Right hindlimb (tissue), 1 donor: ENCODE measurements around the gene THBS1.

Experiments used
- DNase-seq: peaks from one replicate; pipeline ENCODE4 v3.0.0-alpha.2; 2018

The THBS1 gene

DNA sequence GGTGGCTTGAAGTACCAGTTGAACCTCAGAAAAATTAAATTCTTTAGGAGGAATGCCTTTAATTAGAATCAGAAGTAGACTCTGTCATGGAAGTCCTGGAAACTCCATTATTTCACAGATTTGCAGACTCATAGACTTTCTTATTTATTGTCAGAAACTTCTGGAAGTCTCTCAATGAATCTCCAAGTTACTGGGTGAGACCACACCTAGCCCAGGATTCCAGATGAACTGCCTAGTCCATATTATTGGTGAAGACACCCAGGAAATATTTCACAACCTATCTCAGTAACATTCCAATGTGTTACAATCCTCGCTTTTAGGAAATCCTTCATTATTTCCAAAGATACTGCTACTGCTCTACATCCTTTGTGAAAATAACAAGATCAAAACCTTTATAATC, 6.5 kb upstream of the THBS1 start:
- DNase-seq: no peak

DNA sequence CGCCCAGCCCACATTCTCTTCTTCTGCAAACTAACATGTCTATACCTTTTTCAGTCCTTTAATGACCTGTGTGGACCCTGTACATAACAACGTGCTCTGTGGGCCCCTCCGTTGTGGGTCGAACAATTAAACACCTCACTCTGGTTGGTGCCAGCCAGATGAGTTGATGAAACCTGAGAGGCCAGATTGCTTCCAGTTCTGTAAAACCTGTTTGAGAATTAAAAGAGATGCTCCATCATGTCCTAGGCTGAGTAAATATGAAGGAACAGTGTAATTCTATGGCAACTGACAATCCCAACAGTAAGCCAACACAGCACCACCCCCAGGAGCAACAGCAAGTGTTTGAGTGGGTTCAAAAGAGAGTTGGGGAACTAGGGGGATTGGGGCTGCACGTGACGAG, 5.7 kb upstream of the THBS1 start:
- no peak for DNase-seq

DNA sequence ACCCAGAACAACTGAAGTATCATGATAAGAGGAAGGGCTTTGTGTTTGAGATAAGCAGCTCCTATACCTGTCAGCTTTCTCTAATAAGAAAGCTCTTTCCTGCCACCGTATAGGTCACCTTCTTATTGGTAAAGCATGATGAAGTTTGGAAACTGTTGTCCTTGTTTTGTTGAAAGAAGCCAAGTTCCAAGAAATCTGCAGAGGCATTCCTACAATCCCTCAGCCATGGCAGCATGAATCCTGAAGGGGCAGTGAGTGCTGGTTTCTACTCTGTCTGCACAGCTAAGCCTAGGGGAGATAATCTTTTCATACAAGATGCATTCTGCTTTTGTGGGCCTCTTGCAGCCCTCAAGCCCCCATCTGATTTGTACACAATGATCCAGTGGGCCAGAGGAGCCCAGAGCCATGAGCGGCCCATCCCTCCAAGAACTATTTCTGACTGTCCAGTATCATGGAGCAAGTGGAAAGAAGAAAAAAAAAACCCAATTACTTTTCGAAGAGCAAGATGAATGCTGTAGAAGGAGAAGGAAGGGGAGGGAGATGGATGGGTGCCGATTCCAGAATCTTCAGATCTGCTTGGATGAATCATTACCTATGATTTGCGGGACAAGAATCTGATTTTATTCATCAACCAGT, 1.9 kb upstream of the THBS1 start:
- DNase-seq: no peak

DNA sequence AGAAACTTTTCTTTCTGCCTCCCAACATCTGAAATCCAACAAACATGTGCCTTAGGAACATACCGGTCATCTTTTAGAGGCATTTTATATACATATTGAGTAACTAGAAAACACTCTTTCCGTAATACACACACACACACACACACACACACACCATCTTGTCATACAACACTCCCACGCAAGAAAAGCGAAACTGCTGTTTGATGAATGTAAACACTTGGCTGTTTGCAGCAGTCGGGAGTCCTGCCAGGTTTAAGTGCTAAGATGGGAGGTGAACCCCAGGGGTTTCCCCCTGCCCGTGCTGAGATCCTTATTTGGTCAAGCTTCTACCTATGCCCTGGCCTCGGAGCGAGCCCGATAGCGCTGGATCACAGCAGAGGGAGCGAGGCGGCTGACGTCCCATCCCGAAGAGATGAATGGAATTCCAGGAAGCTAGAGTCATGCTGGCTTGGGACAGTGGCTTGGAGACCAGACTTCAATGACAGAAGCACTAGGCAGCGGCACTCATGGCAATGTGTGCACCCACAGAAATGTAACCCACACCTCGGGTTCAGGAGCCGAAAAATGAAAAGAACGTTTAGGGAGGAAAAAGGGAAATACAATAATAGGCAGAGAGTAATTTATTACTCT, 1.3 kb upstream of the THBS1 start:
- DNase-seq: peak; percentile 87

DNA sequence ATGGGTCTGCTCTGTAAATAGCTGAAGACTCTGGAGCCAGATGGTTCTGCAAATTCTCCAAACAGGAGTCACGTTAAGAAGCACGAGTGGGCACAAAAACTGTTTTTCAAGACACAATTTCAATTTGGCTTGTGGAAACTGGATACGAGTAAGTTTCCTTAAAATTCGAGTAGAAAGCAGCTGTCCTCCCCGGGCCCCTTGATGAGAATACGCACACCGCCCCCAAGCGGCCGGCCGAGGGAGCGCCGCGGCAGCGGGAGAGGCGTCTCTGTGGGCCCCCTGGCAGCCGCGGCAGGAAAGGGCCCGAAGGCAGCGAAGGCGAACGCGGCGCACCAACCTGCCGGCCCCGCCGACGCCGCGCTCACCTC, 778 bp upstream of the THBS1 start:
- peak; percentile 97 for DNase-seq

DNA sequence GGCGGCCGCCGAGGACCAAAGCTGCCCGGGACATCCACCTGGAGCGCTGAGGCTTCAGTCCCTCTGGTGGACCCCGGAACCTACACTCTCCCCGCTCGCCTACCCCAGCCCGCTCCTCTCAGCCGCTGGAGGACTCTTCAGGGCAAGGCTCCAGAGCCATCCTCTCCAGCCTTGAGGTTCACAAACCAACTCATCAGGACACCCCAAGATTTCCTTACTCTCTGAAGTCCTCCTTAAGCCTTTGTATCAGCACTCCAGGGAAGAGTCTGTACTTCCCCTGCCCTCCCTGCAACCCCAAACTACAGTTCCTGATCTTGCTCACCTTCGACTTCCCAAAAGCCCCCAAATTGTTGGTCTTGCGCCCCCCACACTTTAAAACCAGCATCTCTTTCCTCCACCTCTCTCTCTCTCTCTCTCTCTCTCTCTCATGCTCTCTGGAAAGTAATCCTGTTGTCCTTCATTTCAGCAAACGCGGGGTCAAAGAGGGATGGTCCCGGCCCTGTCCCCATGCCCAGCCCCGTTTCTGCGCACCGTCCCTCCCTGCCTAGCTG, 438 bp downstream of the THBS1 start:
- DNase-seq: no peak

DNA sequence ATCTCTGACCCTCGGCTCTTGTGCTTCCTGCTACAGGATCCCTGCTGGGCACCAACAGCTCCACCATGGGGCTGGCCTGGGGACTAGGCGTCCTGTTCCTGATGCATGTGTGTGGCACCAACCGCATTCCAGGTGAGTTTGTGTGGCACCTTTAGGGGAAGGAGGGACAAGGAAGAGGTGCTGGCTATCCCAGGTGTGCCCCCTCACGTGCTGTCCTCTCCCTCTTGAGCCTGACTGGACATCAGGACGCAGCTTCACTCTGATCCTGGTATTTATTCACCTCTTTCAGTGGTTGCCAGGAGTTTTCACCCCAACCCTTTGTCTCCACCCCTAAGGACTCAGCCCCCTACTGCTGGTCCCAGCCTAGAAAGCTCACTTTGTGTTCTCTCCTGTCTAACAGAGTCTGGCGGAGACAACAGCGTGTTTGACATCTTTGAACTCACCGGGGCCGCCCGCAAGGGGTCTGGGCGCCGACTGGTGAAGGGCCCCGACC, 960 bp downstream of the THBS1 start:
- DNase-seq: peak; percentile 69

DNA sequence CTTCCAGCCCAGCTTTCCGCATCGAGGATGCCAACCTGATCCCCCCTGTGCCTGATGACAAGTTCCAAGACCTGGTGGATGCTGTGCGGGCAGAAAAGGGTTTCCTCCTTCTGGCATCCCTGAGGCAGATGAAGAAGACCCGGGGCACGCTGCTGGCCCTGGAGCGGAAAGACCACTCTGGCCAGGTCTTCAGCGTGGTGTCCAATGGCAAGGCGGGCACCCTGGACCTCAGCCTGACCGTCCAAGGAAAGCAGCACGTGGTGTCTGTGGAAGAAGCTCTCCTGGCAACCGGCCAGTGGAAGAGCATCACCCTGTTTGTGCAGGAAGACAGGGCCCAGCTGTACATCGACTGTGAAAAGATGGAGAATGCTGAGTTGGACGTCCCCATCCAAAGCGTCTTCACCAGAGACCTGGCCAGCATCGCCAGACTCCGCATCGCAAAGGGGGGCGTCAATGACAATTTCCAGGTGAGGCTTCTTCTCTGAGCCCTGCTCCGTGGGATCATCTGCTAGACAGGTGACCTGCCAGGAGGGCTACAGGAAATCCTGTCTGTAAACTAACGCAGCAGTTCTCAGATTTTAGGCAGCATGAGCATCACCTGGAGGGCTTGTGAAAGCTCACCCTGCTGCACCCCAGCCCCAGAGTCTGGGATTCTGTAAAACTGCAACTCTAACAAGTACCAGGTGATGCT, 1.6 kb downstream of the THBS1 start:
- DNase-seq: peak; percentile 55

DNA sequence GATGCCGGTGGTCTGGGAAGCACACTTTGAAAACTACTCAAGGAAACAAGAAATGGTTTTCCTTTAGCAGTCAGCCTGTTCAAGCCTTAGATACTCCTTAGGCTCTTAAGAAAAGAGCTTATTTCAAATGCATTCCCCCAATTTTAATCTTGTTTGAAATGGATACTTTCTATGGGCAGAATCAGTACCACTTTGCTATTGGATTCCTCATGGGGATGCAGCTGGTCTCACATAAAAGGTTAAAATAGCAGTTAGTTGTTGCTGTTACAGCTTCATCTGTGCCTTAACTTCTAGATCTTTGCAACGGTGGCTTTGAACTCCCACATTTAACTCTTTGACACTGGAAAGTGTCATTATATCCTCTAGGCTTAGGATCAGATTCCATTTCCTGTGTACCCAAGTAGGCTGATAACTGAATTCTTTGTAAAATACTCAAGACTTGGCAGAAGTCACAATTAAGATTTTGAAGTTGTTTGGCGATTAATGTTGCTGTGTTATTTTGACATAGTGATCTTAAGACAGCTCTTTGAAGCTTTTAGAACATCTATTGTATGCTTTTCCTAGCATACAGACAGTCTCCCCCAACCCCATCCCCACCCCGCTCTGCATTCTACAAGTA, 2.2 kb downstream of the THBS1 start:
- DNase-seq: no peak

DNA sequence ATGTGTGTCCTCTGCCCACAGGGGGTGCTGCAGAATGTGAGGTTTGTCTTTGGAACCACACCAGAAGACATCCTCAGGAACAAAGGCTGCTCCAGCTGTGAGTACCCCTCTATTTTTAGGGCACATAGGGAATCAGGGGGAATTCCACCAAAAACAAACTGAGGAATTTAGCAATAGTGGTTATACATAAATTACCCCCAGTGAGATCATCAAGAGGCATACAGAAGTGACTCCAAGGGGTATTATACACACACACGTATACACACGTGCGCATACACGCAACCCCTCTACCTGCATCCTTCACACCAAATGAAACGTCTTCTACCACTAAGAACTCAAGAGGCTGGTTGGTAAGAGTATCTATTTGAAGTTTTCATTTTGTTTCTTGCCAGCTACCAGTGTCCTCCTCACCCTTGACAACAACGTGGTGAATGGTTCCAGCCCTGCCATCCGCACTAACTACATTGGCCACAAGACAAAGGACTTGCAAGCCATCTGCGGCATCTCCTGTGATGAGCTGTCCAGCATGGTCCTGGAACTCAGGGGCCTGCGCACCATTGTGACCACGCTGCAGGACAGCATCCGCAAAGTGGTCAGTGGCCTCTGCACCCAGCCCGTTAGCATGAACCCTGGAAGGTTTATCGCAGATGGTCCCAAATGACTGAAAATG, 2.9 kb downstream of the THBS1 start:
- peak; percentile 55 for DNase-seq

DNA sequence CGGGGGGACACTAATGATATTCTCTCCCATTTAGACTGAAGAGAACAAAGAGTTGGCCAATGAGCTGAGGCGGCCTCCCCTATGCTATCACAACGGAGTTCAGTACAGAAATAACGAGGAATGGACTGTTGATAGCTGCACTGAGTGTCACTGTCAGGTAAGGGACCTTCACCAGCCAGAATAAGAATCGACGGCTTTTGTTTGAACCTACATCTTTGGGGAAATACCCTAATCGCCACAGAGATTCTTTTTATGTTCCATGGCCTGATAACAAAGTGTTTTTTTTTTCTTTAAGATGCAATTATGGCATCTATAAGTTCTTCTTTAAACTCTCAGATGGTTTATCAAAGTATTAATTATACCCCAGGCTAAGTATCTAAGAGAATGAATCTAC, 3.4 kb downstream of the THBS1 start:
- DNase-seq: no peak

DNA sequence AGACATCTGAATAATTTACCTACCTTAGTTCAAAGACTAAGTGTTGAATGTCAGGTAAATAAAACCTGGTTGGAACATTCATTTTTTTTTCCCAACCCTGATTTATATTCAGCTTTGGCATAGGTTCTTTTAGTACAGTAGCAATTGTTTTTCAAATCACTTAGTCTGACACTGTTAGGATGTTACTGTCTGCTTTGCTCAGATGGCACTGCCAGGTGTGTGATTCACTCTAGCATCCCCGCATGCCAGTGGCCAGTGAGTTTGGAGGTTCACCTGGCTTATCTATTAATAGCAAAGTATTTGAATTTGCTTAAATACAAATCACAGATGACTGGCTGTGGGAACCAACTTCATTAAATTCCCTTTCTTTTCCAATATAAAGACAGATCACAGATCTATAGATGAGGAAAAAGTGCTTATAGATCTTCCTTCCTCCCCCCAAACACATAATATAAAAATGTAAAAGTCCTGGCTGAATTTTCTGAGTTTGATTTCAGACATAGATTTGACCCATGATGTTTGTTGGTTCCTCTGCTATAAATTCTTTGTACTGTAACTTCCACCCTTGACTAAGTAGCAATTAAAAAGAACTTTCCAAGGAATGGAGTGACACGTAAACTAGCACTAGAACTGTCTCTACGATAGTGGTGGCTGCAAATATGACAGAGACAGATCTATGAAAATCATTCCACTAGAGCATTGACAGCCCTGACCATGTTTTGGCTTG, 3.9 kb downstream of the THBS1 start:
- no peak for DNase-seq

DNA sequence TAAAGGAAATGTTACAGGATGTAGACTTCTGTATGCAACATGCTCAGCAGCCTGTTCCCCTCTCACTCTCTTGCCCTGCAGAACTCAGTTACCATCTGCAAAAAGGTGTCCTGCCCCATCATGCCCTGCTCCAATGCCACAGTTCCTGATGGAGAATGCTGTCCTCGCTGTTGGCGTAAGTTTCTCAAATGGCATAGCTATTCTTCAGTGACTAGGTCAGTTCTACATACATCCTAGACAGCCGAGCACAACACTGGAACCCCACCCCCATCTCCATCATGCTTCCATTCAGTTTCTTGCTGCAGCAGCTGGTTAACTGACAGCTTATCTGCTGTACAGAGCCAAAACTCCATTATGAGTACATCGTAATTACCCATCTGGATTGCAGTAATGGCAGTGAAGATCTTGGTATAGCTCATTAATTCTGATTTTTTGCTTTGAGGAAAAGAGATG, 4.5 kb downstream of the THBS1 start:
- no peak for DNase-seq

DNA sequence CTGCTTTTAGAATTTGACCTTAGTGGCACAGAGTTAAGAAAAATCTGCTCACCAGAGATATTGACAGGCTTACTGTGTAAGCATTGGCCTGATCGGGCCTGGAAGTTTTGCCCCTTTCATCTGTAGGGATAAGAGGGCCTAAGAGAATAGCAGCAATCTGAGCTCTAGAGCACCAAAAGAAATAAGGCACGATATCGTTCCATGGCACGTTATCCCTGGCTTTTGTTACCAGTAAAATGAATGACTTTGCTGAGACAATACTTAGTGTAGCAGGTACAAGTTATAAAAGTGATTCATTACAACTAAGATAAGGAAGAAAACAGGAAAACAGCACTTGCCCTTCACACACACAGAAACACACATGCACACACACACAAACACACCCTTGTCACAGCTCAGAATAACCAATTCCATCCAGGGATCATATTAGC, 5.0 kb downstream of the THBS1 start:
- no peak for DNase-seq

DNA sequence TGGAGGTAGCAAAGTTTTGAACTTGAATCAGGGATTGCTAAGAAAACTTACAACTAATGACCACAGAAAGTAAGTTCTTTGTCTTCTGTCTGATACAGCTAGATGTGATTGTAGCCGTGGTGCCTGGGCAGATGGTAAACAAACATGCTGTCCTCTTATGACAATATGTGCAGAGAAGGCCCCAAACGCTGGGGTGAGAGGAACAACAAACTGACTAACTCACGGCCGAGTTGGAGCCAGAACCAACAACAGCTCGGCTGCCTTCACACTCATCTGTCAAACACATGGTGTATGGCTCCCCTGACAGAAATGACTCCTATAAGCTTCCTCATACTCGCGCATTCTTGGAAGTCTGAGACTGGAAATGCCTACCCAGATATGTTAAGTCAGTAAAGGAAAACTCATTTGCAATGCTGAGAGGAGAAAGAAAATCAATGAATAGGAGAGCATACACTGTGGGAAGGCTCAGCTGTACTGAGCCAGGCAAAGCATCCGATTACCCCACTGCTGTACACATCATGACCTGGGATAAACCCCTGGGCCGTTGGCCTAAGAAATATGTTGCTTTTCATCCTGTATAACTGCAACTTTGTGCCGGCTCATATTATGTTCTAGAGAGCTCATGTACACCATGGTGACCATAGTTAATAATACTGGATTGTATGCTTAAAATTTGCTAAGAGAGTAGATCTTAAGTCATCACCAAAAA, 5.7 kb downstream of the THBS1 start:
- DNase-seq: no peak

DNA sequence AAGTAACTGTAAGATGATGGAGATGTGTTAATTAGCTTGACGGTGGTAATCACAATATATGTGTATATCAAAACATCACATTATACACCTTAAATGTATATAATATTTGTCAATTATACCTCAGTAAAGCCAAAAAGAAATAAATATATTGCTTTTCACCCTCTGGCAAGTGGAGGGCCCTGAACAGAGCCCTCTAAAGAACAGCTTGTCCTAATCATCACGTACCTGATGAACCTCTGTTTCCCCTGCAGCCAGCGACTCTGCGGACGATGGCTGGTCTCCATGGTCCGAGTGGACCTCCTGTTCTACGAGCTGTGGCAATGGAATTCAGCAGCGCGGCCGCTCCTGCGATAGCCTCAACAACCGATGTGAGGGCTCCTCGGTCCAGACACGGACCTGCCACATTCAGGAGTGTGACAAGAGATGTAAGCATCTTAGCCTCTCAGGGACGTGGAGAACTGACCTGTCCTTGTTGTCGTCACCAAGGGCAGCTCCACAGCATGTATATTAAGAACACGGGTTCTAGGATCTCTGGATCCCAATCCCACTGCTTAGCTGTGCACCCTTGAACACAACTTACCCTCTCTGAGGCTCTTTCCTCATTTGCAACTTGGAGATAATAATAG, 6.3 kb downstream of the THBS1 start:
- no peak for DNase-seq

DNA sequence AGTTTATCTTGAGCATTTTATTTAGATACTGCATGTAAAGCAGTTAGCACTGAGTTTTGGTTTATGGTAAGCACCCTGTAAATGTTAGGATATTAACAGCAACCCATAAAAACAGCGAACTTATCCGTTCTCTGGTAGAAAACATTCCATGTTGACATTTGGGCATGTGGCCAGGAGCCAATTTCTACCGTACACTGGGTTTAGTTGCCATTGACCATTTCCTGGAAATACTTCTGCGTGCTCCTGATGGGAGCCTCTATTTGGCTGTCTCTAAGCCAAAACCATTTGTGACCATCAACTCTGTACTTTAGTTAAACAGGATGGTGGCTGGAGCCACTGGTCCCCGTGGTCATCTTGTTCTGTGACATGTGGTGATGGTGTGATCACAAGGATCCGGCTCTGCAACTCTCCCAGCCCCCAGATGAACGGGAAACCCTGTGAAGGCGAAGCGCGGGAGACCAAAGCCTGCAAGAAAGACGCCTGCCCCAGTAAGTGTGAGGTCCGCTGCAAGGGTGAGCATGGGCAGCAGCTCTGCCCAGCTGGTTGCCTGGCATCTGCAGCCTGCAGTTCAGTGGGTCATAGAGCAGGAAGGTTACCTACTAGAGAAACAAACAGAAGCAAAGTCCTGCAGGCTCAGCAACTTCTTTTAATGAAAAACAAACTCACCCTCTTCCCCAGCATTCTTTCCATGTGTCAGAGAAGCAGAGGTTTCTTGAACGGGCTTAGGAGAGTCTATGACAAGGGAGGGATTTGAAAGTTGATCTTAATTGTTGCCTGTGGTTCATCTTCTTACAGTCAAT, 7.1 kb downstream of the THBS1 start:
- DNase-seq: no peak

DNA sequence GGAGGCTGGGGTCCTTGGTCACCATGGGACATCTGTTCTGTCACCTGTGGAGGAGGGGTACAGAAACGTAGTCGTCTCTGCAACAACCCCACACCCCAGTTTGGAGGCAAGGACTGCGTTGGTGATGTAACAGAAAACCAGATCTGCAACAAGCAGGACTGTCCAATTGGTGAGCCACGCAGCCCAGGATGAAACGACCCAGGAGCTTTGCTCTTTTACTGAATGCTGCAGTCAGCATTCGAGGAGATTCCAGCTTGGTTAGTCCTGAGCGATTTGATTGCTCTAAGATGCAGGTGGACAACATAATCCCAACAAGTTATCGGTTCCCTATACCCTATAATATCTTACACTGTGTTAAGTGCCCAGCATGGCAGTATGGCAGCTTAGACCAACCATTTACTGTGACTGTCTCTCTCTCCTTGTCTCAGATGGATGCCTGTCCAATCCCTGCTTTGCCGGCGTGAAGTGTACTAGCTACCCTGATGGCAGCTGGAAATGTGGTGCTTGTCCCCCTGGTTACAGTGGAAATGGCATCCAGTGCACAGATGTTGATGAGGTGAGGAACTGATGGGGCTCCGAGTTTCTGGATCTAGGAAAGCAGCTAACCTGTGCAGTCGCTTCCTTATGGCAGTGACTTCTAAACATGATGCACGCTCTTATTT, 7.8 kb downstream of the THBS1 start:
- DNase-seq: no peak

DNA sequence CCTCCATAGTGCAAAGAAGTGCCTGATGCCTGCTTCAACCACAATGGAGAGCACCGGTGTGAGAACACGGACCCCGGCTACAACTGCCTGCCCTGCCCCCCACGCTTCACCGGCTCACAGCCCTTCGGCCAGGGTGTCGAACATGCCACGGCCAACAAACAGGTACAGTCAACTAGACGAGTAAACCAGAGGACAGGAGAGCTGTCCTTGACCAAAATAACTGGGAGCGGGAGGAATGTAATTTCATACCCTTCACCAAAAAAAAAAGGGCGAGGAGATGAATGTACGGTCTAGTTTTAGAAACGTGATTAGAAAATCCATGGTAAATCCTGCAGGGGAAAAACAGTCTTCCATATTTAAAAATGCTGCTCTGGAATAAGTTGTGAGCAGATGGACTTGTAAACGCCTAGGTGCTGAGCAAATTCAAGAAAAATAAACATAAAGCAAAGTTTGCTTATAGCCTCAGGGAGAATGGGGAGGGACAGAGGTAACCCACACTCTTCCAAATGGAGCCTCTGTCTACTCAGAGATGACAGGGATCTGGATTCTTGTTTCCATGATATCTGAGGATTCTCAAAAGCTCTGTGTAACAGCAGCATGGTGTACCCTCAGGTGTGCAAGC, 8.4 kb downstream of the THBS1 start:
- no peak for DNase-seq
